Neuronal stem cell (in vitro differentiated cells): ENCODE results near the gene GNRH2.

Source experiments
- DNase-seq: peaks from one replicate; pipeline ENCODE4 v3.0.0-alpha.2; 2013; ENCODE audit warnings: low spot score
- H2AFZ ChIP-seq: one replicate; pipeline ENCODE4 v1.6.1; 2013; ENCODE audit warnings: mild to moderate bottlenecking, low read length, inconsistent platforms
- H2AK5ac ChIP-seq: 2 replicates; pipeline ENCODE4 v1.6.1; 2013; ENCODE audit warnings: low read depth, mild to moderate bottlenecking, inconsistent platforms, low read length, moderate library complexity, mixed read lengths
- H2BK120ac ChIP-seq: 2 replicates; pipeline ENCODE4 v1.6.1; 2013; ENCODE audit warnings: low read depth, mild to moderate bottlenecking, inconsistent platforms, low read length, moderate library complexity, mixed read lengths
- H2BK12ac ChIP-seq: one replicate; pipeline ENCODE4 v1.6.1; 2013; ENCODE audit warnings: low read length, inconsistent platforms
- H2BK15ac ChIP-seq: 2 replicates; pipeline ENCODE4 v1.6.1; 2013; ENCODE audit warnings: mild to moderate bottlenecking, low read length, inconsistent platforms, mixed read lengths
- H2BK5ac ChIP-seq: one replicate; pipeline ENCODE4 v1.6.1; 2013; ENCODE audit warnings: inconsistent platforms, mild to moderate bottlenecking, low read length, moderate library complexity
- H3K14ac ChIP-seq: one replicate; pipeline ENCODE4 v1.6.1; 2013; ENCODE audit warnings: low read length, inconsistent platforms
- H3K18ac ChIP-seq: 2 replicates; pipeline ENCODE4 v1.6.1; 2013; ENCODE audit warnings: low read length, inconsistent platforms
- H3K23ac ChIP-seq: 2 replicates; pipeline ENCODE4 v1.6.1; 2013; ENCODE audit warnings: low read depth, mild to moderate bottlenecking, mixed read lengths, low read length, inconsistent platforms; ENCODE audit not compliant: poor library complexity
- H3K27ac ChIP-seq: replicated peaks from 3 replicates; pipeline ENCODE4 v1.5.1; 2013; ENCODE audit warnings: low read length, inconsistent platforms
- H3K27me3 ChIP-seq, 3 experiments: 2 replicates each; pipeline ENCODE4 v1.6.1; 2013; ENCODE audit warnings: low read length in 3 of 3, mild to moderate bottlenecking in 2 of 3, inconsistent platforms in 1 of 3, low read depth in 1 of 3, mixed read lengths in 1 of 3, moderate library complexity in 1 of 3; ENCODE audit not compliant: control insufficient read depth in 3 of 3, insufficient read depth in 3 of 3
- H3K36me3 ChIP-seq, 2 donors: replicated peaks in 1 of 2; 2 replicates each; pipeline ENCODE4 v1.6.1; 2013; ENCODE audit warnings: low read length in 2 of 2; ENCODE audit not compliant: control insufficient read depth in 2 of 2, insufficient read depth in 2 of 2
- H3K4ac ChIP-seq: 2 replicates; pipeline ENCODE4 v1.6.1; 2013; ENCODE audit warnings: inconsistent platforms, mild to moderate bottlenecking, low read length, moderate library complexity
- H3K4me1 ChIP-seq, 2 donors: 1 replicate in 1 of 2; 2 replicates in 1 of 2; pipeline ENCODE4 v1.6.1; 2013; ENCODE audit warnings: low read length in 2 of 2, low read depth in 1 of 2; ENCODE audit not compliant: control insufficient read depth in 2 of 2, insufficient read depth in 1 of 2
- H3K4me2 ChIP-seq: one replicate; pipeline ENCODE4 v1.6.1; 2013; ENCODE audit warnings: mild to moderate bottlenecking, low read length, inconsistent platforms; ENCODE audit not compliant: insufficient read depth, poor library complexity, severe bottlenecking
- H3K4me3 ChIP-seq, 2 donors: 2 replicates each; pipeline ENCODE4 v1.5.1; 2013; ENCODE audit warnings: low read length in 2 of 2, mild to moderate bottlenecking in 2 of 2, inconsistent platforms in 1 of 2, moderate library complexity in 1 of 2
- H3K79me1 ChIP-seq: one replicate; pipeline ENCODE4 v1.6.1; 2013; ENCODE audit warnings: low read depth, mild to moderate bottlenecking, inconsistent platforms, low read length, moderate library complexity
- H3K9ac ChIP-seq: one replicate; pipeline ENCODE4 v1.6.1; 2013; ENCODE audit warnings: mild to moderate bottlenecking, low read depth, low read length, inconsistent platforms; ENCODE audit not compliant: poor library complexity
- H3K9me3 ChIP-seq, 2 donors: replicated peaks in 1 of 2; 2 replicates each; pipeline versions ENCODE3 to v1.6.1; 2013; ENCODE audit warnings: low read length in 2 of 2, mild to moderate bottlenecking in 2 of 2, inconsistent platforms in 1 of 2, low read depth in 1 of 2, mixed read lengths in 1 of 2, moderate library complexity in 1 of 2; ENCODE audit not compliant: control insufficient read depth in 2 of 2, insufficient read depth in 1 of 2
- H4K8ac ChIP-seq: one replicate; pipeline ENCODE4 v1.6.1; 2013; ENCODE audit warnings: low read depth, mild to moderate bottlenecking, inconsistent platforms, low read length, moderate library complexity
- H4K91ac ChIP-seq: one replicate; pipeline ENCODE4 v1.6.1; 2013; ENCODE audit warnings: low read length, low read depth, mild to moderate bottlenecking, inconsistent platforms; ENCODE audit not compliant: poor library complexity
- WGBS, 2 donors: extraction: QIAGEN DNeasy Blood & Tissue Kit; methylation state at CpG; one replicate each; pipeline ENCODE4 v1.1.7; 2013; ENCODE audit warnings: missing lambda C conversion rate in 2 of 2, mixed read lengths in 1 of 2; ENCODE audit not compliant: insufficient read length in 2 of 2, insufficient replicate concordance in 1 of 2; ENCODE audit errors: extremely low coverage in 2 of 2; 5-methylcytosine and 5-hydroxymethylcytosine counted together

Gene GNRH2

GRCh38 chr20:3032624-3033023 lies 10.8 kb upstream of the GNRH2 start:
- Histone ChIP-seq H2BK5ac (no peak overlapping the region), H2AK5ac (no peak overlapping the region), H3K18ac (no peak overlapping the region), H3K4me1 (no peaks in the 10 kb centered on the region), H3K4ac (no peak overlapping the region), H3K4me2 (no peak overlapping the region), H3K27ac (no peak overlapping the region), H3K36me3 (peaks cover 54 to 90% of the 10 kb centered on the region in 2 donors), H3K14ac (no peak overlapping the region), H3K27me3 (no peaks in the 10 kb centered on the region), H2AFZ (no peak overlapping the region), H3K9ac (no peak overlapping the region), H3K4me3 (no peak overlapping the region), H2BK12ac (no peak overlapping the region), H3K9me3 (peaks cover 0 to 2% of the 10 kb centered on the region in 2 donors), H3K79me1 (no peaks in the 10 kb centered on the region), H4K8ac (no peak overlapping the region), H2BK15ac (no peak overlapping the region), H4K91ac (no peak overlapping the region), H2BK120ac (no peak overlapping the region), H3K23ac (no peak overlapping the region)
- WGBS, 2 donors, result no CpG with 5 or more reads among the region's 8 CpGs
- no peak for DNase-seq

GRCh38 chr20:3037654-3038053 lies 5.8 kb upstream of the GNRH2 start:
- peaks cover 0 to 3% of the 10 kb centered on the region in 2 donors for H3K4me1 ChIP-seq
- H3K23ac ChIP-seq, result no peak overlapping the region
- no peak overlapping the region for H2BK120ac ChIP-seq
- no peak overlapping the region for H3K4me2 ChIP-seq
- H2AFZ ChIP-seq, result no peak overlapping the region
- H4K91ac ChIP-seq, result no peak overlapping the region
- H3K27me3 ChIP-seq, result no peaks in the 10 kb centered on the region
- H2AK5ac ChIP-seq, result no peak overlapping the region
- no peak for DNase-seq
- H3K27ac ChIP-seq, result no peak overlapping the region
- H3K14ac ChIP-seq, result no peak overlapping the region
- no peak overlapping the region for H3K4ac ChIP-seq
- no peak overlapping the region for H2BK12ac ChIP-seq
- no peak overlapping the region for H2BK5ac ChIP-seq
- H3K4me3 ChIP-seq, result no peak overlapping the region
- H3K79me1 ChIP-seq, result no peaks in the 10 kb centered on the region
- no peak overlapping the region for H3K9ac ChIP-seq
- H2BK15ac ChIP-seq, result no peak overlapping the region
- WGBS, 2 donors, result no CpG with 5 or more reads among the region's 3 CpGs
- no peak overlapping the region for H4K8ac ChIP-seq
- H3K18ac ChIP-seq, result no peak overlapping the region
- H3K36me3 ChIP-seq, result peaks cover 49 to 91% of the 10 kb centered on the region in 2 donors
- H3K9me3 ChIP-seq, result peaks cover 0 to 2% of the 10 kb centered on the region in 2 donors

GRCh38 chr20:3038454-3038853 lies 5.0 kb upstream of the GNRH2 start:
- Histone ChIP-seq H3K18ac (no peak overlapping the region), H3K27me3 (no peaks in the 10 kb centered on the region), H3K4me3 (no peak overlapping the region), H3K36me3 (peaks cover 49 to 84% of the 10 kb centered on the region in 2 donors), H3K23ac (no peak overlapping the region), H3K9ac (no peak overlapping the region), H3K4me2 (no peak overlapping the region), H2AFZ (no peak overlapping the region), H3K14ac (no peak overlapping the region), H2BK15ac (no peak overlapping the region), H2BK12ac (no peak overlapping the region), H3K27ac (no peak overlapping the region), H3K4me1 (peaks cover 0 to 3% of the 10 kb centered on the region in 2 donors), H3K4ac (no peak overlapping the region), H2BK120ac (no peak overlapping the region), H3K9me3 (peaks cover 0 to 2% of the 10 kb centered on the region in 2 donors), H3K79me1 (no peaks in the 10 kb centered on the region), H4K91ac (no peak overlapping the region), H2BK5ac (no peak overlapping the region), H4K8ac (no peak overlapping the region), H2AK5ac (no peak overlapping the region)
- DNase-seq, result no peak
- WGBS, 2 donors, result no CpG with 5 or more reads among the region's 5 CpGs

DNA sequence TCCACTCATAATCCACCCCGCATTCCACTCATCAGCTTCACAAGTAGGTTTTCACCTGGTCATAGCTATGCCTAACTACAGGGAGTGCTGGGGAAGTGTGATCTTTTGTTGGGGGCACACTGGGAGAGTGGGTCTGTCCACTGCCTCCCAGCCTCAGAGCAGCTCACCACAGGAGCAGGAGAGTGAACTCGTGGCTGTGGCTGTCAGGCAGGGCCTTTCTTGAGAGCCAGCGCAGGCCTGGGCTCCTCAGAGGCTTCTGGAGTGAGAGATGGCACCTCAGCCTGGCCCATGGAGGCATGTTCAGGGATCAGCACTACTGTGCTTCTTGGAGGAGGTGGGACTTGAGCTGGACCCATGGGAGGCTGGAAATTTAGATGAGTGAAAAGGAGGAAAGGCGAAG lies 4.0 kb upstream of the GNRH2 start:
- Histone ChIP-seq H3K18ac (no peak overlapping the region), H2AFZ (no peak overlapping the region), H2BK120ac (no peak overlapping the region), H3K9ac (no peak overlapping the region), H2AK5ac (no peak overlapping the region), H3K14ac (no peak overlapping the region), H3K27me3 (no peaks in the 10 kb centered on the region), H4K91ac (no peak overlapping the region), H2BK5ac (no peak overlapping the region), H3K4me1 (peaks cover 0 to 3% of the 10 kb centered on the region in 2 donors), H3K23ac (no peak overlapping the region), H3K4me2 (no peak overlapping the region), H3K79me1 (no peaks in the 10 kb centered on the region), H3K27ac (no peak overlapping the region), H2BK15ac (no peak overlapping the region), H3K9me3 (peaks cover 0 to 2% of the 10 kb centered on the region in 2 donors), H4K8ac (no peak overlapping the region), H3K4ac (no peak overlapping the region), H2BK12ac (no peak overlapping the region), H3K36me3 (peaks cover 47 to 78% of the 10 kb centered on the region in 2 donors), H3K4me3 (no peak overlapping the region)
- no peak for DNase-seq
- WGBS, 2 donors, result no CpG with 5 or more reads among the region's 4 CpGs
